HFFc6 (cell line): Measurements from ENCODE around the gene SPATA21. TPM values are rescaled to one million over a fixed set of nuclear protein-coding genes. Genes with fewer than 3 reads are reported as not detected.

Experiments
- DNase-seq: peaks from one replicate; pipeline ENCODE4 v3.0.0-alpha.2; 2018
- H3K27ac Mint-ChIP-seq: 2 replicates; pipeline ENCODE4 v1.8.0; 2020; ENCODE audit warnings: mild to moderate bottlenecking, mixed read lengths
- H3K27me3 Mint-ChIP-seq: 2 replicates; pipeline ENCODE4 v1.8.0; 2021; ENCODE audit warnings: mild to moderate bottlenecking, moderate library complexity, mixed read lengths; ENCODE audit not compliant: insufficient read depth
- H3K36me3 Mint-ChIP-seq: 2 replicates; pipeline ENCODE4 v1.8.0; 2021; ENCODE audit warnings: low read depth, mixed read lengths
- H3K4me1 Mint-ChIP-seq: 2 replicates; pipeline ENCODE4 v1.8.0; 2020; ENCODE audit warnings: low read depth, mixed read lengths
- H3K4me3 Mint-ChIP-seq: 2 replicates; pipeline ENCODE4 v1.8.0; 2020; ENCODE audit warnings: mild to moderate bottlenecking, moderate library complexity, mixed read lengths
- H3K9me3 Mint-ChIP-seq: 2 replicates; pipeline ENCODE4 v1.8.0; 2020; ENCODE audit warnings: mild to moderate bottlenecking, mixed read lengths
- CTCF ChIP-seq: fragments of 200-600 bp; sonication (generic); IDR thresholded peaks from 2 replicates; pipeline ENCODE4 v1.5.0; 2021; ENCODE audit warnings: antibody characterized with exemption, mild to moderate bottlenecking
- total RNA-seq, 6 experiments: library from RNA; stranded (reverse); fragmentation: NEBNext Ultra II Directional; extraction: Animal tissue kit (Norgen Biotek cat#: 25700); gene quantifications; 2 replicates in 1 of 6; 3 replicates in 5 of 6; pipeline ENCODE4 v1.2.3, GENCODE V29; 2021

The SPATA21 gene
- total RNA-seq, 6 experiments from 2014 or later, result 0.07 TPM; not detected in 5

- peak; percentile 12 for DNase-seq
Measured at GRCh38 chr1:16434501-16434900, 2.7 kb downstream of the SPATA21 start.

GRCh38 chr1:16434007-16434406 lies 3.2 kb downstream of the SPATA21 start:
- Mint-ChIP-seq H3K27me3 (peaks cover 12% of the 10 kb centered on the region), H3K4me1 (no peaks in the 10 kb centered on the region), H3K36me3 (no peaks in the 10 kb centered on the region), H3K4me3 (no peak overlapping the region), H3K27ac (no peak overlapping the region), H3K9me3 (no peaks in the 10 kb centered on the region)
- no peak for TF ChIP-seq CTCF
- no peak for DNase-seq

More at GRCh38 chr1:16434501-16434900, 2.7 kb downstream of the SPATA21 start:
- Mint-ChIP-seq H3K27ac (no peak overlapping the region), H3K9me3 (no peaks in the 10 kb centered on the region), H3K4me3 (no peak overlapping the region), H3K4me1 (no peaks in the 10 kb centered on the region), H3K36me3 (no peaks in the 10 kb centered on the region), H3K27me3 (peaks cover 12% of the 10 kb centered on the region)
- no peak for TF ChIP-seq CTCF

GRCh38 chr1:16433030-16433429 lies 4.2 kb downstream of the SPATA21 start:
- Mint-ChIP-seq H3K27ac (no peak overlapping the region), H3K4me1 (no peaks in the 10 kb centered on the region), H3K27me3 (peaks cover 12% of the 10 kb centered on the region), H3K9me3 (no peaks in the 10 kb centered on the region), H3K4me3 (no peak overlapping the region), H3K36me3 (no peaks in the 10 kb centered on the region)
- no peak for DNase-seq
- TF ChIP-seq CTCF, result no peak

GRCh38 chr1:16430606-16431005 lies 6.6 kb downstream of the SPATA21 start:
- no peak overlapping the region for H3K27ac Mint-ChIP-seq
- H3K27me3 Mint-ChIP-seq, result peaks cover 11% of the 10 kb centered on the region
- H3K4me1 Mint-ChIP-seq, result no peaks in the 10 kb centered on the region
- TF ChIP-seq CTCF, result no peak
- no peak for DNase-seq
- H3K4me3 Mint-ChIP-seq, result no peak overlapping the region
- H3K36me3 Mint-ChIP-seq, result no peaks in the 10 kb centered on the region
- H3K9me3 Mint-ChIP-seq, result no peaks in the 10 kb centered on the region

- Mint-ChIP-seq H3K36me3 (no peaks in the 10 kb centered on the region), H3K4me3 (no peak overlapping the region), H3K9me3 (no peaks in the 10 kb centered on the region), H3K4me1 (no peaks in the 10 kb centered on the region; the same call in 1 of the 2 replicates), H3K27ac (no peak overlapping the region), H3K27me3 (peaks cover 6% of the 10 kb centered on the region)
- no peak for DNase-seq
- no peak for TF ChIP-seq CTCF
Measured at GRCh38 chr1:16425125-16426025, 11.8 kb downstream of the SPATA21 start.
